GM19438 (cell line): ENCODE results near the gene JARID2.
"Not testable (repeated sequence)": the region's sequence is repeated elsewhere in the genome, so short reads cannot be mapped to it uniquely, and the experiment has no call there.

Source experiments
- ATAC-seq: cut with Tn5 transposase; IDR thresholded peaks from one replicate; pipeline ENCODE4 v1.9.1; 2021; ENCODE audit warnings: low read depth; ENCODE audit not compliant: unreplicated experiment

The JARID2 gene

GRCh38 chr6:15305496-15305895, 59.6 kb downstream of the JARID2 start:
- ATAC-seq: no peak

GRCh38 chr6:15305909-15306308, 60.0 kb downstream of the JARID2 start:
- no peak for ATAC-seq

GRCh38 chr6:15308435-15309213, 62.8 kb downstream of the JARID2 start:
- ATAC-seq: no peak

GRCh38 chr6:15309611-15310283, 63.9 kb downstream of the JARID2 start:
- no peak for ATAC-seq

- no peak for ATAC-seq
Observed at GRCh38 chr6:15310680-15311079, 64.8 kb downstream of the JARID2 start.

GRCh38 chr6:15312500-15312899, 66.6 kb downstream of the JARID2 start:
- no peak for ATAC-seq

GRCh38 chr6:15313367-15313766, 67.5 kb downstream of the JARID2 start:
- ATAC-seq: no peak

- no peak for ATAC-seq
Observed at GRCh38 chr6:15316754-15317153, 70.9 kb downstream of the JARID2 start.

- ATAC-seq: no peak
Observed at GRCh38 chr6:15317251-15317650, 71.4 kb downstream of the JARID2 start.

GRCh38 chr6:15317934-15318902, 72.3 kb downstream of the JARID2 start:
- no peak for ATAC-seq

GRCh38 chr6:15319677-15320076, 73.8 kb downstream of the JARID2 start:
- ATAC-seq: no peak

GRCh38 chr6:15320693-15321092, 74.8 kb downstream of the JARID2 start:
- ATAC-seq: no peak

GRCh38 chr6:15322184-15322583, 76.3 kb downstream of the JARID2 start:
- no peak for ATAC-seq

- no peak for ATAC-seq
Observed at GRCh38 chr6:15322781-15323536, 77.1 kb downstream of the JARID2 start.

- ATAC-seq: not testable (repeated sequence)
Observed at GRCh38 chr6:15323611-15324010, 77.7 kb downstream of the JARID2 start.

- ATAC-seq: no peak
Observed at GRCh38 chr6:15324427-15324985, 78.6 kb downstream of the JARID2 start.

- ATAC-seq: no peak
Observed at GRCh38 chr6:15325540-15325955, 79.7 kb downstream of the JARID2 start.

GRCh38 chr6:15326067-15326614, 80.3 kb downstream of the JARID2 start:
- ATAC-seq: no peak

GRCh38 chr6:15327271-15327670, 81.4 kb downstream of the JARID2 start:
- ATAC-seq: no peak
